GOT3 (cell line): ENCODE measurements around the gene MACROD2.
"Not testable (repeated sequence)": the region's sequence is repeated elsewhere in the genome, so short reads cannot be mapped to it uniquely, and the experiment has no call there.

Experiments used
- DNase-seq: peaks from one replicate; lab custom pipeline; 2025; ENCODE audit warnings: mixed read lengths; lab: John Stamatoyannopoulos, UW

Gene MACROD2

GRCh38 chr20:15965165-15965564 lies 1969.8 kb downstream of the MACROD2 start:
- no peak for DNase-seq

GRCh38 chr20:15967334-15967733 lies 1972.0 kb downstream of the MACROD2 start:
- no peak for DNase-seq

GRCh38 chr20:15976047-15976736 lies 1980.9 kb downstream of the MACROD2 start:
- no peak for DNase-seq

GRCh38 chr20:15977026-15977425 lies 1981.7 kb downstream of the MACROD2 start:
- no peak for DNase-seq

- no peak for DNase-seq
Measured at GRCh38 chr20:15977758-15978157, 1982.4 kb downstream of the MACROD2 start.

GRCh38 chr20:15985494-15986368 lies 1990.4 kb downstream of the MACROD2 start:
- not testable (repeated sequence) for DNase-seq

GRCh38 chr20:15986690-15987089 lies 1991.4 kb downstream of the MACROD2 start:
- no peak for DNase-seq

GRCh38 chr20:15991279-15991678 lies 1996.0 kb downstream of the MACROD2 start:
- no peak for DNase-seq

GRCh38 chr20:15992564-15992963 lies 1997.2 kb downstream of the MACROD2 start:
- no peak for DNase-seq

- DNase-seq, result no peak
Measured at GRCh38 chr20:16000112-16000511, 2004.8 kb downstream of the MACROD2 start.

- no peak for DNase-seq
Measured at GRCh38 chr20:16001286-16001685, 2006.0 kb downstream of the MACROD2 start.

- no peak for DNase-seq
Measured at GRCh38 chr20:16003310-16003709, 2008.0 kb downstream of the MACROD2 start.

- DNase-seq, result no peak
Measured at GRCh38 chr20:16004108-16004854, 2009.0 kb downstream of the MACROD2 start.

GRCh38 chr20:16005021-16005914 lies 2010.0 kb downstream of the MACROD2 start:
- DNase-seq, result no peak

- no peak for DNase-seq
Measured at GRCh38 chr20:16005915-16006493, 2010.7 kb downstream of the MACROD2 start.

- no peak for DNase-seq
Measured at GRCh38 chr20:16007164-16007563, 2011.8 kb downstream of the MACROD2 start.

GRCh38 chr20:16007962-16008361 lies 2012.6 kb downstream of the MACROD2 start:
- DNase-seq, result no peak

GRCh38 chr20:16011056-16011455 lies 2015.7 kb downstream of the MACROD2 start:
- no peak for DNase-seq

GRCh38 chr20:16011519-16011918 lies 2016.2 kb downstream of the MACROD2 start:
- DNase-seq, result no peak

GRCh38 chr20:16012934-16013333 lies 2017.6 kb downstream of the MACROD2 start:
- not testable (repeated sequence) for DNase-seq

- no peak for DNase-seq
Measured at GRCh38 chr20:16013631-16014030, 2018.3 kb downstream of the MACROD2 start.
